Kidney (tissue), 14 donors: ENCODE results near the gene KLHL40. TPM values are rescaled to one million over a fixed set of nuclear protein-coding genes. Genes with fewer than 3 reads are reported as not detected.

Experiments
- DNase-seq, 5 donors: peaks; one replicate each; pipeline ENCODE4 v3.0.0-alpha.2; 2013 to 2020
- FAIRE-seq: peaks from 2 replicates; lab custom pipeline; 2012; peaks lifted over from hg19 to GRCh38; lab: Jason Lieb, UNC
- H3K27ac ChIP-seq, 2 donors: one replicate each; pipeline ENCODE4 v1.7.0; 2013; ENCODE audit warnings: low read depth in 2 of 2, low read length in 2 of 2, inconsistent platforms in 1 of 2
- H3K27me3 ChIP-seq: one replicate; pipeline ENCODE4 v1.7.1; 2013; ENCODE audit warnings: low read length, inconsistent platforms; ENCODE audit not compliant: control insufficient read depth, insufficient read depth
- H3K36me3 ChIP-seq, 3 donors: one replicate each; pipeline versions ENCODE4 v1.7.0 to v1.7.1; 2013; ENCODE audit warnings: low read length in 3 of 3, control low read depth in 1 of 3, inconsistent platforms in 1 of 3; ENCODE audit not compliant: insufficient read depth in 3 of 3, control insufficient read depth in 2 of 3
- H3K4me1 ChIP-seq, 3 donors: one replicate each; pipeline versions ENCODE4 v1.7.0 to v1.7.1; 2013; ENCODE audit warnings: low read length in 3 of 3, inconsistent platforms in 1 of 3, low read depth in 1 of 3; ENCODE audit not compliant: control insufficient read depth in 2 of 3, insufficient read depth in 2 of 3
- H3K4me3 ChIP-seq, 3 donors: one replicate each; pipeline versions ENCODE4 v1.7.0 to v1.8.1; 2013; ENCODE audit warnings: low read length in 3 of 3, control low read depth in 1 of 3, inconsistent platforms in 1 of 3
- H3K9ac ChIP-seq, 3 donors: one replicate each; pipeline versions ENCODE4 v1.7.0 to v1.7.1; 2013; ENCODE audit warnings: low read length in 3 of 3, control low read depth in 1 of 3, inconsistent platforms in 1 of 3
- H3K9me3 ChIP-seq, 3 donors: one replicate each; pipeline versions ENCODE4 v1.7.0 to v1.7.1; 2013; ENCODE audit warnings: low read length in 3 of 3, control low read depth in 1 of 3, inconsistent platforms in 1 of 3; ENCODE audit not compliant: control insufficient read depth in 2 of 3, insufficient read depth in 1 of 3
- intact Hi-C: fragments of 100-400 bp; cut with DNase I; formaldehyde crosslinking; loops from one replicate; pipeline ENCODE4 v1.11.1; 2022
- polyA plus RNA-seq: library from polyadenylated mRNA; stranded (reverse); fragments of 350-450 nt; fragmentation: Illumina TruSeq; extraction: RNeasy Lipid Tissue Mini Kit (QIAGEN cat#74804); gene quantifications from one replicate; pipeline ENCODE4 v1.2.3, GENCODE V29; 2014; ENCODE audit warnings: low read depth, low replicate concordance; ENCODE audit not compliant: insufficient read depth
- total RNA-seq: library from RNA; stranded (reverse); fragmentation: NEBNext Ultra II Directional; extraction: Animal tissue kit (Norgen Biotek cat#: 25700); gene quantifications from one replicate; pipeline ENCODE4 v1.2.1, GENCODE V29; 2021
- TF ChIP-seq, protein P1 (sequence below): IDR thresholded peaks from 3 replicates; pipeline ENCODE4 v1.5.1; 2012; ENCODE audit warnings: mild to moderate bottlenecking, moderate library complexity, borderline replicate concordance; ENCODE audit not compliant: insufficient read depth; ENCODE audit errors: extremely low read depth
- donor health status: control.
- donor health status: control.
- donor health status: control.
- donor health status: control.
- donor health status: control.
- donor health status: DM: yes; HTN: yes; CAD: no.
- donor health status: Normal renal cell carcinoma (clear cell type).

Gene KLHL40
- total and polyA plus RNA-seq, 2 donors from 2014 or later: not detected

GRCh38 chr3:42694366-42694765 is 9.0 kb downstream of the KLHL40 start:
- no peak for FAIRE-seq
- Histone ChIP-seq H3K27ac (no peak overlapping the region), H3K9ac (no peak overlapping the region), H3K9me3 (no peaks in the 10 kb centered on the region), H3K27me3 (no peaks in the 10 kb centered on the region), H3K4me1 (no peaks in the 10 kb centered on the region), H3K4me3 (no peak overlapping the region), H3K36me3 (no peaks in the 10 kb centered on the region)
- TF ChIP-seq, protein P1, sequence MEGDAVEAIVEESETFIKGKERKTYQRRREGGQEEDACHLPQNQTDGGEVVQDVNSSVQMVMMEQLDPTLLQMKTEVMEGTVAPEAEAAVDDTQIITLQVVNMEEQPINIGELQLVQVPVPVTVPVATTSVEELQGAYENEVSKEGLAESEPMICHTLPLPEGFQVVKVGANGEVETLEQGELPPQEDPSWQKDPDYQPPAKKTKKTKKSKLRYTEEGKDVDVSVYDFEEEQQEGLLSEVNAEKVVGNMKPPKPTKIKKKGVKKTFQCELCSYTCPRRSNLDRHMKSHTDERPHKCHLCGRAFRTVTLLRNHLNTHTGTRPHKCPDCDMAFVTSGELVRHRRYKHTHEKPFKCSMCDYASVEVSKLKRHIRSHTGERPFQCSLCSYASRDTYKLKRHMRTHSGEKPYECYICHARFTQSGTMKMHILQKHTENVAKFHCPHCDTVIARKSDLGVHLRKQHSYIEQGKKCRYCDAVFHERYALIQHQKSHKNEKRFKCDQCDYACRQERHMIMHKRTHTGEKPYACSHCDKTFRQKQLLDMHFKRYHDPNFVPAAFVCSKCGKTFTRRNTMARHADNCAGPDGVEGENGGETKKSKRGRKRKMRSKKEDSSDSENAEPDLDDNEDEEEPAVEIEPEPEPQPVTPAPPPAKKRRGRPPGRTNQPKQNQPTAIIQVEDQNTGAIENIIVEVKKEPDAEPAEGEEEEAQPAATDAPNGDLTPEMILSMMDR: no peak
- intact Hi-C loops: no loop called here
- no peak for DNase-seq

- Histone ChIP-seq H3K9me3 (no peaks in the 10 kb centered on the region), H3K27ac (no peak overlapping the region), H3K36me3 (no peaks in the 10 kb centered on the region), H3K9ac (no peak overlapping the region), H3K27me3 (no peaks in the 10 kb centered on the region), H3K4me1 (no peaks in the 10 kb centered on the region), H3K4me3 (no peak overlapping the region)
- TF ChIP-seq, protein P1: no peak
- FAIRE-seq: no peak
- intact Hi-C loops: no loop called here
- no peak for DNase-seq
Measured at GRCh38 chr3:42696356-42697288, 11.3 kb downstream of the KLHL40 start.

GRCh38 chr3:42697289-42698051 is 12.1 kb downstream of the KLHL40 start:
- intact Hi-C loops: no loop called here
- Histone ChIP-seq H3K4me3 (no peak overlapping the region), H3K36me3 (no peaks in the 10 kb centered on the region), H3K27me3 (no peaks in the 10 kb centered on the region), H3K9me3 (no peaks in the 10 kb centered on the region), H3K27ac (no peak overlapping the region), H3K9ac (no peak overlapping the region), H3K4me1 (no peaks in the 10 kb centered on the region)
- TF ChIP-seq, protein P1: no peak
- DNase-seq: no peak
- FAIRE-seq: no peak
